Breast epithelium (tissue), 4 donors: ENCODE measurements around the gene NPHP1. TPM values are rescaled to one million over a fixed set of nuclear protein-coding genes. Genes with fewer than 3 reads are reported as not detected.
"Not testable (repeated sequence)": the region's sequence is repeated elsewhere in the genome, so short reads cannot be mapped to it uniquely, and the experiment has no call there.

Experiments used
- DNase-seq, 2 donors: peaks; one replicate each; pipeline ENCODE4 v3.0.0-alpha.2; 2019; ENCODE audit warnings: low spot score in 2 of 2
- H3K27ac ChIP-seq, 2 donors: fragments of 200-600 bp; sonication (generic) in 1 of 2; one replicate each; pipeline ENCODE4 v1.5.1; 2016 to 2019; ENCODE audit warnings: mild to moderate bottlenecking in 1 of 2
- H3K27me3 ChIP-seq, 2 donors: fragments of 200-600 bp; sonication (generic) in 1 of 2; one replicate each; pipeline versions ENCODE4 v1.5.1 to v1.6.0; 2017 to 2019; ENCODE audit warnings: control low read depth in 1 of 2, mild to moderate bottlenecking in 1 of 2
- H3K36me3 ChIP-seq: fragments of 200-600 bp; one replicate; pipeline ENCODE4 v1.5.1; 2019
- H3K4me1 ChIP-seq, 2 donors: fragments of 200-600 bp; sonication (generic); one replicate each; pipeline ENCODE4 v1.5.1; 2016 to 2019; ENCODE audit warnings: control low read depth in 1 of 2
- H3K4me3 ChIP-seq, 3 donors: fragments of 200-600 bp; sonication (generic); 1 replicate in 2 of 3; 2 replicates in 1 of 3; pipeline ENCODE4 v1.5.1; 2016 to 2019; ENCODE audit warnings: mild to moderate bottlenecking in 3 of 3, moderate library complexity in 2 of 3
- H3K9me3 ChIP-seq, 2 donors: fragments of 200-600 bp; sonication (generic) in 1 of 2; one replicate each; pipeline ENCODE4 v1.5.1; 2016 to 2019; ENCODE audit warnings: control low read depth in 1 of 2
- CTCF ChIP-seq, 3 donors: fragments of 450-650 bp; IDR thresholded peaks; one replicate each; pipeline ENCODE4 v1.5.1; 2016 to 2017; ENCODE audit warnings: antibody characterized with exemption in 3 of 3, mild to moderate bottlenecking in 3 of 3, moderate library complexity in 3 of 3
- POLR2A ChIP-seq: fragments of 450-650 bp; IDR thresholded peaks from one replicate; pipeline ENCODE4 v1.6.1; 2016; ENCODE audit warnings: antibody characterized with exemption, mild to moderate bottlenecking, moderate library complexity
- POLR2AphosphoS5 ChIP-seq, 3 donors: sonication (generic); formaldehyde crosslinking; IDR thresholded peaks; one replicate each; pipeline ENCODE4 v1.6.1; 2017; ENCODE audit warnings: antibody characterized with exemption in 3 of 3
- intact Hi-C: fragments of 100-400 bp; cut with DNase I; formaldehyde crosslinking; loops from one replicate; pipeline ENCODE4 v1.15.1; 2023; ENCODE audit warnings: low total_unique reads
- total RNA-seq, 3 donors: library from RNA; depleted of rRNA; stranded (reverse); fragments of >200 nt; gene quantifications; one replicate each; pipeline ENCODE4 v1.1.0, GENCODE V29; 2016

Gene NPHP1
- total RNA-seq, 3 donors from 2014 or later: 5.4 to 15.4 (median 7.2) TPM

GRCh38 chr2:110197452-110197851 is 7.4 kb downstream of the NPHP1 start:
- intact Hi-C loops: no loop called here
- H3K4me3 ChIP-seq: no peak overlapping the region
- TF ChIP-seq POLR2A (no peak), POLR2AphosphoS5 (IDR thresholded peaks at IDR 0.05) (no peak), CTCF (IDR thresholded peaks at IDR 0.05) (no peak)
- H3K27ac ChIP-seq: no peak overlapping the region
- DNase-seq: no peak
- H3K36me3 ChIP-seq: no peaks in the 10 kb centered on the region
- no peaks in the 10 kb centered on the region for H3K9me3 ChIP-seq
- H3K27me3 ChIP-seq: no peaks in the 10 kb centered on the region
- no peaks in the 10 kb centered on the region for H3K4me1 ChIP-seq

- H3K27ac ChIP-seq, DNase-seq, H3K4me3 ChIP-seq, H3K4me1 ChIP-seq, H3K36me3 ChIP-seq, H3K9me3 ChIP-seq, H3K27me3 ChIP-seq, intact Hi-C loops: not testable (repeated sequence)
Measured at GRCh38 chr2:110190169-110190568, 14.6 kb downstream of the NPHP1 start.

- peaks cover 0 to 22% of the 10 kb centered on the region in 2 donors for H3K9me3 ChIP-seq
- intact Hi-C loops: no loop called here
- H3K27me3 ChIP-seq: no peaks in the 10 kb centered on the region
- no peaks in the 10 kb centered on the region for H3K4me1 ChIP-seq
- H3K4me3 ChIP-seq: no peak overlapping the region
- DNase-seq: no peak
- no peaks in the 10 kb centered on the region for H3K36me3 ChIP-seq
- H3K27ac ChIP-seq: no peak overlapping the region
- TF ChIP-seq CTCF (IDR thresholded peaks at IDR 0.05) (no peak), POLR2A (no peak), POLR2AphosphoS5 (IDR thresholded peaks at IDR 0.05) (no peak)
Measured at GRCh38 chr2:110182449-110182848, 22.4 kb downstream of the NPHP1 start.

- no peaks in the 10 kb centered on the region for H3K36me3 ChIP-seq
- TF ChIP-seq CTCF (IDR thresholded peaks at IDR 0.05) (no peak), POLR2AphosphoS5 (IDR thresholded peaks at IDR 0.05) (no peak), POLR2A (no peak)
- H3K9me3 ChIP-seq: peaks cover 0 to 22% of the 10 kb centered on the region in 2 donors
- H3K4me3 ChIP-seq: no peak overlapping the region
- intact Hi-C loops: no loop called here
- no peak for DNase-seq
- no peak overlapping the region for H3K27ac ChIP-seq
- H3K27me3 ChIP-seq: no peaks in the 10 kb centered on the region
- no peaks in the 10 kb centered on the region for H3K4me1 ChIP-seq
Measured at GRCh38 chr2:110180036-110180435, 24.8 kb downstream of the NPHP1 start.

- H3K4me3 ChIP-seq: no peak overlapping the region
- intact Hi-C loops: no loop called here
- DNase-seq: no peak
- H3K36me3 ChIP-seq: no peaks in the 10 kb centered on the region
- H3K9me3 ChIP-seq: no peaks in the 10 kb centered on the region
- TF ChIP-seq POLR2AphosphoS5 (IDR thresholded peaks at IDR 0.05) (no peak), CTCF (IDR thresholded peaks at IDR 0.05) (no peak), POLR2A (no peak)
- H3K27ac ChIP-seq: no peak overlapping the region
- H3K4me1 ChIP-seq: no peaks in the 10 kb centered on the region
- no peaks in the 10 kb centered on the region for H3K27me3 ChIP-seq
Measured at GRCh38 chr2:110173523-110173922, 31.3 kb downstream of the NPHP1 start.

- intact Hi-C loops: no loop called here
- Histone ChIP-seq H3K36me3 (no peaks in the 10 kb centered on the region), H3K27me3 (no peaks in the 10 kb centered on the region), H3K27ac (no peak overlapping the region), H3K4me1 (no peaks in the 10 kb centered on the region), H3K4me3 (no peak overlapping the region), H3K9me3 (no peaks in the 10 kb centered on the region)
- TF ChIP-seq POLR2AphosphoS5 (IDR thresholded peaks at IDR 0.05) (no peak), CTCF (IDR thresholded peaks at IDR 0.05) (no peak), POLR2A (no peak)
- DNase-seq: no peak
Measured at GRCh38 chr2:110172506-110172905, 32.3 kb downstream of the NPHP1 start.
